Liver (tissue), 9 donors: ENCODE results near the gene MARCHF10. TPM values are rescaled to one million over a fixed set of nuclear protein-coding genes. Genes with fewer than 3 reads are reported as not detected.

ENCODE experiments used
- DNase-seq: peaks from one replicate; pipeline ENCODE4 v3.0.0-alpha.2; 2017; ENCODE audit warnings: low spot score
- H3K27ac ChIP-seq, 2 donors: one replicate each; pipeline ENCODE4 v1.7.0; 2013; ENCODE audit warnings: inconsistent platforms in 2 of 2, low read length in 2 of 2, control low read depth in 1 of 2, low read depth in 1 of 2, mild to moderate bottlenecking in 1 of 2
- H3K27me3 ChIP-seq, 4 donors: one replicate each; pipeline versions ENCODE4 v1.6.1 to v1.7.0; 2013; ENCODE audit warnings: low read length in 3 of 4, inconsistent platforms in 1 of 4, mild to moderate bottlenecking in 1 of 4, moderate library complexity in 1 of 4; ENCODE audit not compliant: control insufficient read depth in 4 of 4, insufficient read depth in 4 of 4
- H3K36me3 ChIP-seq, 4 donors: one replicate each; pipeline versions ENCODE4 v1.6.1 to v1.7.0; 2013; ENCODE audit warnings: low read length in 3 of 4, mild to moderate bottlenecking in 3 of 4, low read depth in 1 of 4, moderate library complexity in 1 of 4; ENCODE audit not compliant: control insufficient read depth in 4 of 4, insufficient read depth in 3 of 4
- H3K4me1 ChIP-seq, 4 donors: one replicate each; pipeline versions ENCODE4 v1.6.1 to v1.7.0; 2013; ENCODE audit warnings: low read length in 3 of 4, mild to moderate bottlenecking in 3 of 4, moderate library complexity in 1 of 4; ENCODE audit not compliant: control insufficient read depth in 4 of 4, insufficient read depth in 4 of 4
- H3K4me3 ChIP-seq, 3 donors: one replicate each; pipeline versions ENCODE4 v1.6.1 to v1.7.0; 2013; ENCODE audit warnings: low read length in 3 of 3, control low read depth in 1 of 3, low read depth in 1 of 3, mild to moderate bottlenecking in 1 of 3
- H3K9ac ChIP-seq, 2 donors: one replicate each; pipeline ENCODE4 v1.7.0; 2013; ENCODE audit warnings: low read length in 2 of 2, mild to moderate bottlenecking in 2 of 2, moderate library complexity in 2 of 2, control low read depth in 1 of 2, low read depth in 1 of 2
- H3K9me3 ChIP-seq, 4 donors: one replicate each; pipeline versions ENCODE4 v1.6.1 to v1.7.0; 2013; ENCODE audit warnings: low read length in 3 of 4; ENCODE audit not compliant: control insufficient read depth in 4 of 4
- CTCF ChIP-seq: fragments of 150-350 bp; IDR thresholded peaks from 2 replicates; pipeline ENCODE4 v1.5.1; 2017; ENCODE audit warnings: improper control_type of control experiment, low read depth, low read length; ENCODE audit not compliant: missing input control
- EGR1 ChIP-seq, 2 donors: IDR thresholded peaks; 2 replicates each; pipeline ENCODE4 v1.6.1; 2016 to 2018; ENCODE audit warnings: antibody characterized with exemption in 2 of 2, low read depth in 2 of 2
- FOXA1 ChIP-seq: IDR thresholded peaks from 2 replicates; pipeline ENCODE4 v1.6.1; 2016; ENCODE audit warnings: antibody characterized with exemption
- FOXA2 ChIP-seq: IDR thresholded peaks from 2 replicates; pipeline ENCODE4 v1.6.1; 2016; ENCODE audit warnings: antibody characterized with exemption
- GABPA ChIP-seq, 2 donors: IDR thresholded peaks in 1 of 2; conservative IDR thresholded peaks in 1 of 2; 2 replicates each; pipeline ENCODE4 v1.6.1; 2016; ENCODE audit warnings: antibody characterized with exemption in 2 of 2, mild to moderate bottlenecking in 1 of 2, moderate library complexity in 1 of 2
- HNF4G ChIP-seq: IDR thresholded peaks from 2 replicates; pipeline ENCODE4 v1.6.1; 2016; ENCODE audit warnings: antibody characterized with exemption
- MAX ChIP-seq: IDR thresholded peaks from 2 replicates; pipeline ENCODE4 v1.6.1; 2016; ENCODE audit warnings: antibody characterized with exemption
- NR2F2 ChIP-seq: IDR thresholded peaks from 2 replicates; pipeline ENCODE4 v1.6.1; 2016; ENCODE audit warnings: antibody characterized with exemption
- RAD21 ChIP-seq, 2 donors: IDR thresholded peaks; 2 replicates each; pipeline ENCODE4 v1.6.1; 2016; ENCODE audit warnings: antibody characterized with exemption in 2 of 2, mild to moderate bottlenecking in 2 of 2
- REST ChIP-seq: IDR thresholded peaks from 2 replicates; pipeline ENCODE4 v1.6.1; 2016; ENCODE audit warnings: antibody characterized with exemption, mild to moderate bottlenecking
- RXRA ChIP-seq, 2 donors: IDR thresholded peaks; 2 replicates each; pipeline ENCODE4 v1.6.1; 2017 to 2018; ENCODE audit warnings: antibody characterized with exemption in 2 of 2, mild to moderate bottlenecking in 1 of 2
- SP1 ChIP-seq: IDR thresholded peaks from 2 replicates; pipeline ENCODE4 v1.6.1; 2018; ENCODE audit warnings: antibody characterized with exemption, mild to moderate bottlenecking
- YY1 ChIP-seq: IDR thresholded peaks from 2 replicates; pipeline ENCODE4 v1.6.1; 2016; ENCODE audit warnings: antibody characterized with exemption, mild to moderate bottlenecking
- ZBTB33 ChIP-seq: IDR thresholded peaks from 2 replicates; pipeline ENCODE4 v1.6.1; 2016; ENCODE audit warnings: antibody characterized with exemption
- WGBS: extraction: QIAGEN DNeasy Blood & Tissue Kit; methylation state at CpG from one replicate; pipeline ENCODE4 v1.1.7; 2013; 5-methylcytosine and 5-hydroxymethylcytosine counted together
- polyA plus RNA-seq, 2 donors: library from polyadenylated mRNA; stranded (reverse) in 1 of 2; unstranded in 1 of 2; fragments of 200-250 nt in 1 of 2; fragments of >200 nt in 1 of 2; fragmentation: Nextera tagmentation in 1 of 2; extraction: Ambion mirVana in 1 of 2; gene quantifications; one replicate each; pipeline versions ENCODE4 v1.2.1 to v1.2.3, GENCODE V29; 2013 to 2015
- total RNA-seq, 2 donors: library from RNA; depleted of rRNA; stranded (reverse); fragments of >200 nt; gene quantifications; one replicate each; pipeline ENCODE4 v1.2.3, GENCODE V29; 2014
- donor health status: healthy.
- donor health status: healthy.
- donor health status: healthy.
- donor health status: healthy.
- donor health status: healthy.

MARCHF10 gene
- total and polyA plus RNA-seq, 4 donors: not detected

GRCh38 chr17:62676231-62676943 is 131.7 kb downstream of the MARCHF10 start:
- H3K27me3 ChIP-seq: no peaks in the 10 kb centered on the region
- 91% methylated on average over 16 of the region's 16 CpGs for WGBS
- no peak overlapping the region for H3K9ac ChIP-seq
- H3K36me3 ChIP-seq: no peaks in the 10 kb centered on the region
- DNase-seq: no peak
- no peaks in the 10 kb centered on the region for H3K9me3 ChIP-seq
- no peak overlapping the region for H3K4me3 ChIP-seq
- no peaks in the 10 kb centered on the region for H3K4me1 ChIP-seq
- TF ChIP-seq FOXA1 (no peak), ZBTB33 (no peak), RAD21 (IDR thresholded peaks at IDR 0.05) (no peak), GABPA (IDR thresholded peaks at IDR 0.05 in 1 of 2, conservative IDR thresholded peaks at IDR 0.05 in 1 of 2) (no peak), RXRA (IDR thresholded peaks at IDR 0.05) (no peak), SP1 (no peak), FOXA2 (no peak), NR2F2 (no peak), REST (no peak), EGR1 (IDR thresholded peaks at IDR 0.05; ENCODE audit: low read depth in 2 of 2) (no peak)
- H3K27ac ChIP-seq: no peak overlapping the region

- TF ChIP-seq HNF4G (no peak), FOXA2 (no peak), CTCF (no peak), RAD21 (IDR thresholded peaks at IDR 0.05) (no peak), REST (no peak), ZBTB33 (no peak), NR2F2 (no peak), SP1 (no peak), YY1 (no peak), FOXA1 (no peak), EGR1 (IDR thresholded peaks at IDR 0.05; ENCODE audit: low read depth in 2 of 2) (no peak), MAX (no peak)
- Histone ChIP-seq H3K4me3 (no peak overlapping the region), H3K36me3 (no peaks in the 10 kb centered on the region), H3K27ac (no peak overlapping the region), H3K9ac (no peak overlapping the region), H3K4me1 (no peaks in the 10 kb centered on the region), H3K27me3 (no peaks in the 10 kb centered on the region), H3K9me3 (no peaks in the 10 kb centered on the region)
- no peak for DNase-seq
- WGBS: 89% methylated on average over 4 of the region's 4 CpGs
Observed at GRCh38 chr17:62675701-62676100, 132.4 kb downstream of the MARCHF10 start.
